ENCODE data around the gene KCNK1. TPM values are rescaled to one million over a fixed set of nuclear protein-coding genes. Genes with fewer than 3 reads are reported as not detected.

Gene KCNK1
- total RNA-seq, 3 donors from 2014 or later, result 0.96 to 9.1 (median 5.2) TPM

DNA sequence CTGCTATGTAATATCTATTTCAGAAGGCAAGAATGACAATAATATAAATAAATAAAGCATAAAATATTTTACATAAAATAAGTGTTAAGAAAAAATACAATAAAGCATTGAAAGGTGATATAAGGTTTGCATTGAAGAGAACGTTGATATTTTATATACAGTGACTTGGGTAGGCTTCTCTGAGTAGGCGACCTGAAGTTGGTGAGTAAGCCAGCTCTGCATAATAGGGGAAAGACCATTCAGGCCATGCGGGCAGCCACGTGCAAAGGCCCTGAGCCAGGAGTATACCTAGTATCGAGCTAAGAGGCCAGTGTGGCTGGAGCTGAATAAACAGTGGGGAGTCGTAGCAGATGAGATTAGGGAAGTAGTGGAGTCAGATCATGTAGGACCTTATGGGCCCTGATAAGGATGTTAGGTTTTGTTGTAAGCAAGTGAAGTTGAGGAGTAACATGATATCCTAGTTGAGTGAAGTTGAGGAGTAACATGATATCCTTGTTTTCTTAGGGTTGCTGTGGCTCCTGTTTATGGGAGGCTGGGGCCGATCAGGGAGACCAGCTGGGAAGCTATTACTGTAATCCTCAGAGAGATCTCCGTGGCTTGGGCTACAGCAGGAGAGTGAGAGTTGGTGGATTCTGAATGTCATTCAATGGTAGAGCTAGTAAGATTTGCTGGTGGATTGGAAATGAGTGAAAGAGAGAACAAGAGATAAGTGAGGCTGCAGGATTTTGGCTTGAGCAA is 22.0 kb downstream of the KCNK1 start:
- Histone ChIP-seq H3K27ac (no peak overlapping the region), H3K4me1 (no peaks in the 10 kb centered on the region), H3K27me3 (no peaks in the 10 kb centered on the region), H3K9me3 (no peaks in the 10 kb centered on the region), H3K36me3 (no peaks in the 10 kb centered on the region), H3K4me3 (no peak overlapping the region)
- DNase-seq (ENCODE audit: low spot score in 2 of 2), result no peak
- intact Hi-C loops (cut with DNase I; ENCODE audit: low total_unique reads), result no loop called here
- TF ChIP-seq, protein P1, sequence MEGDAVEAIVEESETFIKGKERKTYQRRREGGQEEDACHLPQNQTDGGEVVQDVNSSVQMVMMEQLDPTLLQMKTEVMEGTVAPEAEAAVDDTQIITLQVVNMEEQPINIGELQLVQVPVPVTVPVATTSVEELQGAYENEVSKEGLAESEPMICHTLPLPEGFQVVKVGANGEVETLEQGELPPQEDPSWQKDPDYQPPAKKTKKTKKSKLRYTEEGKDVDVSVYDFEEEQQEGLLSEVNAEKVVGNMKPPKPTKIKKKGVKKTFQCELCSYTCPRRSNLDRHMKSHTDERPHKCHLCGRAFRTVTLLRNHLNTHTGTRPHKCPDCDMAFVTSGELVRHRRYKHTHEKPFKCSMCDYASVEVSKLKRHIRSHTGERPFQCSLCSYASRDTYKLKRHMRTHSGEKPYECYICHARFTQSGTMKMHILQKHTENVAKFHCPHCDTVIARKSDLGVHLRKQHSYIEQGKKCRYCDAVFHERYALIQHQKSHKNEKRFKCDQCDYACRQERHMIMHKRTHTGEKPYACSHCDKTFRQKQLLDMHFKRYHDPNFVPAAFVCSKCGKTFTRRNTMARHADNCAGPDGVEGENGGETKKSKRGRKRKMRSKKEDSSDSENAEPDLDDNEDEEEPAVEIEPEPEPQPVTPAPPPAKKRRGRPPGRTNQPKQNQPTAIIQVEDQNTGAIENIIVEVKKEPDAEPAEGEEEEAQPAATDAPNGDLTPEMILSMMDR (IDR thresholded peaks at IDR 0.05), result no peak
- TF ChIP-seq POLR2A (IDR thresholded peaks at IDR 0.05) (no peak), POLR2AphosphoS5 (IDR thresholded peaks at IDR 0.05) (no peak)

DNA sequence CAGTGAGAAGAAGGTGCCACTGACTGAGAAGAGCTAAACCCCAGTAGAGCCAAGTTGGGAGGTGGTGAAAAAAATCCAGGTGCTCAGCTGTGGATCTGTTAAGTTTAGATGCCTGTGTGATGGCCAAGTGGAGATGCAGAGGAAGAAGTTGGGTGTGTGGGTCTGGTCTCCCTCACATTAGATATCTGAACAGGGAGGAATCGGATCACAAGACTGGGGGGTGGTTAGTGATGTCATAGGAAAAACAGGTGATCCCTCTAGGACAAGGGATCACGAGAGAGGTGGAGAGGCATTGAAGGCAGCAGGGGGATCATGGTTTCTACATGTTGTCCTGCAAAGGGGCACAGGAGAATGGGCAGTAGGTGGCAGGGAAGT is 22.6 kb downstream of the KCNK1 start:
- Histone ChIP-seq H3K4me1 (no peaks in the 10 kb centered on the region), H3K36me3 (no peaks in the 10 kb centered on the region), H3K27ac (no peak overlapping the region), H3K9me3 (no peaks in the 10 kb centered on the region), H3K27me3 (no peaks in the 10 kb centered on the region), H3K4me3 (no peak overlapping the region)
- intact Hi-C loops (cut with DNase I; ENCODE audit: low total_unique reads), result no loop called here
- no peak for TF ChIP-seq POLR2AphosphoS5 (IDR thresholded peaks at IDR 0.05)
- TF ChIP-seq, protein P1 (IDR thresholded peaks at IDR 0.05), result no peak
- TF ChIP-seq POLR2A (IDR thresholded peaks at IDR 0.05), result no peak
- DNase-seq (ENCODE audit: low spot score in 2 of 2), result no peak

DNA sequence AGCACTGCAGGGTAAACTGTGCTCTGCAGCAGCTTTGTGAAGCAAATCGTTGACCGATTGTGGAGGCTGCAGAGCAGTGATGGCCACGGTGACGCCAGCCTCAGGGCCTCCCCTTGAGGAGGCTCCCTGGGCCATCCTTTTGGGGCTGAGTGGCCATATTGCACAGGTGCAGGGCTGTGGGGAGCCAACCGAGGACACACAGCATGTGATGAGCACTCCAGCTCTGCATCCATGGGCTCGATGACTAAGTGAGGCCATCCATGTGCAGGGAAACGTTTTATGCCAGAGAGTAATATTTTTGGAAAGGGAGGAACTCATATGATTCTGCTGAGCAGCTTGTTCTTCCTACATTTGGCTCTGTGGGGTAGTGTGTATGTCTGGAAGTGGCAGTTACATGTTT is 24.6 kb downstream of the KCNK1 start:
- Histone ChIP-seq H3K4me1 (no peaks in the 10 kb centered on the region), H3K27me3 (no peaks in the 10 kb centered on the region), H3K4me3 (no peak overlapping the region), H3K27ac (no peak overlapping the region), H3K9me3 (no peaks in the 10 kb centered on the region), H3K36me3 (no peaks in the 10 kb centered on the region)
- TF ChIP-seq, protein P1 (IDR thresholded peaks at IDR 0.05), result no peak
- TF ChIP-seq POLR2AphosphoS5 (IDR thresholded peaks at IDR 0.05) (no peak), POLR2A (IDR thresholded peaks at IDR 0.05) (no peak)
- no peak for DNase-seq (ENCODE audit: low spot score in 2 of 2)
- intact Hi-C loops (cut with DNase I; ENCODE audit: low total_unique reads), result no loop called here

- Histone ChIP-seq H3K4me1 (no peaks in the 10 kb centered on the region), H3K4me3 (no peak overlapping the region), H3K36me3 (no peaks in the 10 kb centered on the region), H3K9me3 (no peaks in the 10 kb centered on the region), H3K27me3 (no peaks in the 10 kb centered on the region), H3K27ac (no peak overlapping the region)
- TF ChIP-seq, protein P1 (IDR thresholded peaks at IDR 0.05), result no peak
- TF ChIP-seq POLR2A (IDR thresholded peaks at IDR 0.05) (no peak), POLR2AphosphoS5 (IDR thresholded peaks at IDR 0.05) (no peak)
- no peak for DNase-seq (ENCODE audit: low spot score in 2 of 2)
- intact Hi-C loops (cut with DNase I; ENCODE audit: low total_unique reads), result no loop called here
These were observed 25.7 kb downstream of the KCNK1 start for GRCh38 chr1:233639611-233640010.

- no peaks in the 10 kb centered on the region for H3K4me1 ChIP-seq
- no peak overlapping the region for H3K27ac ChIP-seq
- intact Hi-C loops (cut with DNase I; ENCODE audit: low total_unique reads), result no loop called here
- no peak for TF ChIP-seq POLR2A (IDR thresholded peaks at IDR 0.05)
- TF ChIP-seq, protein P1 (IDR thresholded peaks at IDR 0.05), result no peak
- TF ChIP-seq POLR2AphosphoS5 (IDR thresholded peaks at IDR 0.05), result no peak
- no peak for DNase-seq (ENCODE audit: low spot score in 2 of 2)
- H3K36me3 ChIP-seq, result no peaks in the 10 kb centered on the region
- no peaks in the 10 kb centered on the region for H3K9me3 ChIP-seq
- H3K4me3 ChIP-seq, result no peak overlapping the region
- H3K27me3 ChIP-seq, result no peaks in the 10 kb centered on the region
These were observed 26.3 kb downstream of the KCNK1 start for GRCh38 chr1:233640179-233640578.
